ENCODE measurements around the gene CLBA1. TPM values are rescaled to one million over a fixed set of nuclear protein-coding genes. Genes with fewer than 3 reads are reported as not detected.

The CLBA1 gene
- polyA plus RNA-seq, 1 of the 3 experiments (the other 2 are of a cell fraction), result 18.5 TPM

- CTCF ChIA-PET, result interaction anchor here (0.6 to 1.9 kb wide), 5 partner anchors 8 to 214 kb away, joined by 3 to 9 read pairs (median 3); no protein-coding TSS in a partner anchor
- POLR2A ChIA-PET, result no interaction called here
- WGBS (ENCODE audit: low lambda C conversion rate), result 63% methylated on average over 3 of the region's 4 CpGs
These were observed 48.4 kb upstream of the CLBA1 start for GRCh38 chr14:104937161-104937560.

More at GRCh38 chr14:104937161-104937560, 48.4 kb upstream of the CLBA1 start:
- Histone ChIP-seq H4K20me1 (ENCODE audit: insufficient read depth) (no peaks in the 10 kb centered on the region), H3K27me3 (ENCODE audit: insufficient read depth) (no peaks in the 10 kb centered on the region), H3K4me1 (ENCODE audit: control insufficient read depth in 1 of 2, insufficient read depth in 2 of 2, low read depth in 1 of 2, low read length in 1 of 2) (peaks cover 0 to 5% of the 10 kb centered on the region in 2 experiments; a peak in 1 of 4 replicates), H3F3A (replicated peaks; ENCODE audit: insufficient read depth) (peaks cover 3% of the 10 kb centered on the region), H3K9ac (no peak overlapping the region), H3K4me3 (ENCODE audit: low read depth in 2 of 2, low read length in 1 of 2) (no peak overlapping the region), H3K27ac (ENCODE audit: low read depth in 2 of 2, low read length in 1 of 2) (no peak overlapping the region), H3K9me3 (no peaks in the 10 kb centered on the region), H3K4me2 (no peak overlapping the region), H2AFZ (ENCODE audit: low read depth) (no peak overlapping the region), H3K79me2 (ENCODE audit: insufficient read depth) (no peaks in the 10 kb centered on the region), H3K9me2 (no peaks in the 10 kb centered on the region), H3K36me3 (replicated peaks in 1 of 2; ENCODE audit: control insufficient read depth in 1 of 2, insufficient read depth in 2 of 2, low read length in 1 of 2) (peaks cover 7 to 23% of the 10 kb centered on the region in 2 experiments)
- no peak for DNase-seq
- TF ChIP-seq CTCF (IDR thresholded peaks at IDR 0.05) (no peak), YY1 (IDR thresholded peaks at IDR 0.05; ENCODE audit: low read depth) (no peak), RFX5 (IDR thresholded peaks at IDR 0.05; ENCODE audit: low read length) (no peak), SMC3 (IDR thresholded peaks at IDR 0.05; ENCODE audit: low read depth, low read length) (no peak), CHD2 (IDR thresholded peaks at IDR 0.05; ENCODE audit: low read length, partially characterized antibody) (no peak), GABPA (IDR thresholded peaks at IDR 0.05; ENCODE audit: low read depth) (no peak), NRF1 (IDR thresholded peaks at IDR 0.05; ENCODE audit: low read depth, low read length) (no peak), NFIC (IDR thresholded peaks at IDR 0.05; ENCODE audit: borderline replicate concordance) (no peak), FOXJ3 (CRISPR knock-in tag; IDR thresholded peaks at IDR 0.05) (no peak), RXRA (IDR thresholded peaks at IDR 0.05; ENCODE audit: borderline replicate concordance, low read depth) (no peak), TEAD4 (IDR thresholded peaks at IDR 0.05; ENCODE audit: borderline replicate concordance, insufficient read depth) (no peak), RAD21 (IDR thresholded peaks at IDR 0.05; ENCODE audit: low read length) (no peak), POLR2AphosphoS5 (IDR thresholded peaks at IDR 0.05; ENCODE audit: low read depth, low read length) (no peak)
- TF ChIP-seq, protein P1, sequence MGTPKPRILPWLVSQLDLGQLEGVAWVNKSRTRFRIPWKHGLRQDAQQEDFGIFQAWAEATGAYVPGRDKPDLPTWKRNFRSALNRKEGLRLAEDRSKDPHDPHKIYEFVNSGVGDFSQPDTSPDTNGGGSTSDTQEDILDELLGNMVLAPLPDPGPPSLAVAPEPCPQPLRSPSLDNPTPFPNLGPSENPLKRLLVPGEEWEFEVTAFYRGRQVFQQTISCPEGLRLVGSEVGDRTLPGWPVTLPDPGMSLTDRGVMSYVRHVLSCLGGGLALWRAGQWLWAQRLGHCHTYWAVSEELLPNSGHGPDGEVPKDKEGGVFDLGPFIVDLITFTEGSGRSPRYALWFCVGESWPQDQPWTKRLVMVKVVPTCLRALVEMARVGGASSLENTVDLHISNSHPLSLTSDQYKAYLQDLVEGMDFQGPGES (IDR thresholded peaks at IDR 0.05; ENCODE audit: low read depth, low read length), result no peak
- TF ChIP-seq, protein P2, sequence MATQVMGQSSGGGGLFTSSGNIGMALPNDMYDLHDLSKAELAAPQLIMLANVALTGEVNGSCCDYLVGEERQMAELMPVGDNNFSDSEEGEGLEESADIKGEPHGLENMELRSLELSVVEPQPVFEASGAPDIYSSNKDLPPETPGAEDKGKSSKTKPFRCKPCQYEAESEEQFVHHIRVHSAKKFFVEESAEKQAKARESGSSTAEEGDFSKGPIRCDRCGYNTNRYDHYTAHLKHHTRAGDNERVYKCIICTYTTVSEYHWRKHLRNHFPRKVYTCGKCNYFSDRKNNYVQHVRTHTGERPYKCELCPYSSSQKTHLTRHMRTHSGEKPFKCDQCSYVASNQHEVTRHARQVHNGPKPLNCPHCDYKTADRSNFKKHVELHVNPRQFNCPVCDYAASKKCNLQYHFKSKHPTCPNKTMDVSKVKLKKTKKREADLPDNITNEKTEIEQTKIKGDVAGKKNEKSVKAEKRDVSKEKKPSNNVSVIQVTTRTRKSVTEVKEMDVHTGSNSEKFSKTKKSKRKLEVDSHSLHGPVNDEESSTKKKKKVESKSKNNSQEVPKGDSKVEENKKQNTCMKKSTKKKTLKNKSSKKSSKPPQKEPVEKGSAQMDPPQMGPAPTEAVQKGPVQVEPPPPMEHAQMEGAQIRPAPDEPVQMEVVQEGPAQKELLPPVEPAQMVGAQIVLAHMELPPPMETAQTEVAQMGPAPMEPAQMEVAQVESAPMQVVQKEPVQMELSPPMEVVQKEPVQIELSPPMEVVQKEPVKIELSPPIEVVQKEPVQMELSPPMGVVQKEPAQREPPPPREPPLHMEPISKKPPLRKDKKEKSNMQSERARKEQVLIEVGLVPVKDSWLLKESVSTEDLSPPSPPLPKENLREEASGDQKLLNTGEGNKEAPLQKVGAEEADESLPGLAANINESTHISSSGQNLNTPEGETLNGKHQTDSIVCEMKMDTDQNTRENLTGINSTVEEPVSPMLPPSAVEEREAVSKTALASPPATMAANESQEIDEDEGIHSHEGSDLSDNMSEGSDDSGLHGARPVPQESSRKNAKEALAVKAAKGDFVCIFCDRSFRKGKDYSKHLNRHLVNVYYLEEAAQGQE (IDR thresholded peaks at IDR 0.05; ENCODE audit: low read depth, low read length), result no peak
